ENCODE data around the gene CROCC2. TPM values are rescaled to one million over a fixed set of nuclear protein-coding genes. Genes with fewer than 3 reads are reported as not detected.

CROCC2 gene
- total and polyA plus RNA-seq, 7 donors, result under 0.01 to 0.09 TPM; not detected in 5

- TF ChIP-seq, protein P1, sequence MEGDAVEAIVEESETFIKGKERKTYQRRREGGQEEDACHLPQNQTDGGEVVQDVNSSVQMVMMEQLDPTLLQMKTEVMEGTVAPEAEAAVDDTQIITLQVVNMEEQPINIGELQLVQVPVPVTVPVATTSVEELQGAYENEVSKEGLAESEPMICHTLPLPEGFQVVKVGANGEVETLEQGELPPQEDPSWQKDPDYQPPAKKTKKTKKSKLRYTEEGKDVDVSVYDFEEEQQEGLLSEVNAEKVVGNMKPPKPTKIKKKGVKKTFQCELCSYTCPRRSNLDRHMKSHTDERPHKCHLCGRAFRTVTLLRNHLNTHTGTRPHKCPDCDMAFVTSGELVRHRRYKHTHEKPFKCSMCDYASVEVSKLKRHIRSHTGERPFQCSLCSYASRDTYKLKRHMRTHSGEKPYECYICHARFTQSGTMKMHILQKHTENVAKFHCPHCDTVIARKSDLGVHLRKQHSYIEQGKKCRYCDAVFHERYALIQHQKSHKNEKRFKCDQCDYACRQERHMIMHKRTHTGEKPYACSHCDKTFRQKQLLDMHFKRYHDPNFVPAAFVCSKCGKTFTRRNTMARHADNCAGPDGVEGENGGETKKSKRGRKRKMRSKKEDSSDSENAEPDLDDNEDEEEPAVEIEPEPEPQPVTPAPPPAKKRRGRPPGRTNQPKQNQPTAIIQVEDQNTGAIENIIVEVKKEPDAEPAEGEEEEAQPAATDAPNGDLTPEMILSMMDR (IDR thresholded peaks at IDR 0.05), result no peak
- TF ChIP-seq POLR2AphosphoS5 (IDR thresholded peaks at IDR 0.05) (no peak), POLR2A (IDR thresholded peaks at IDR 0.05) (no peak), EP300 (IDR thresholded peaks at IDR 0.05) (no peak)
- no peaks in the 10 kb centered on the region for H3K9me3 ChIP-seq
- no peaks in the 10 kb centered on the region for H3K4me1 ChIP-seq
- H3K36me3 ChIP-seq, result no peaks in the 10 kb centered on the region
- DNase-seq, result no peak
- H3K27me3 ChIP-seq, result peaks cover 0 to 4% (median 0%) of the 10 kb centered on the region in 3 donors
- H3K27ac ChIP-seq, result no peak overlapping the region
- intact Hi-C loops (cut with DNase I), result no loop called here
- H3K4me3 ChIP-seq, result no peak overlapping the region
- 88 to 91% methylated on average over 21 of the region's 21 CpGs for WGBS, 2 donors
Observed at GRCh38 chr2:240873098-240873788, 32.9 kb upstream of the CROCC2 start.

DNA sequence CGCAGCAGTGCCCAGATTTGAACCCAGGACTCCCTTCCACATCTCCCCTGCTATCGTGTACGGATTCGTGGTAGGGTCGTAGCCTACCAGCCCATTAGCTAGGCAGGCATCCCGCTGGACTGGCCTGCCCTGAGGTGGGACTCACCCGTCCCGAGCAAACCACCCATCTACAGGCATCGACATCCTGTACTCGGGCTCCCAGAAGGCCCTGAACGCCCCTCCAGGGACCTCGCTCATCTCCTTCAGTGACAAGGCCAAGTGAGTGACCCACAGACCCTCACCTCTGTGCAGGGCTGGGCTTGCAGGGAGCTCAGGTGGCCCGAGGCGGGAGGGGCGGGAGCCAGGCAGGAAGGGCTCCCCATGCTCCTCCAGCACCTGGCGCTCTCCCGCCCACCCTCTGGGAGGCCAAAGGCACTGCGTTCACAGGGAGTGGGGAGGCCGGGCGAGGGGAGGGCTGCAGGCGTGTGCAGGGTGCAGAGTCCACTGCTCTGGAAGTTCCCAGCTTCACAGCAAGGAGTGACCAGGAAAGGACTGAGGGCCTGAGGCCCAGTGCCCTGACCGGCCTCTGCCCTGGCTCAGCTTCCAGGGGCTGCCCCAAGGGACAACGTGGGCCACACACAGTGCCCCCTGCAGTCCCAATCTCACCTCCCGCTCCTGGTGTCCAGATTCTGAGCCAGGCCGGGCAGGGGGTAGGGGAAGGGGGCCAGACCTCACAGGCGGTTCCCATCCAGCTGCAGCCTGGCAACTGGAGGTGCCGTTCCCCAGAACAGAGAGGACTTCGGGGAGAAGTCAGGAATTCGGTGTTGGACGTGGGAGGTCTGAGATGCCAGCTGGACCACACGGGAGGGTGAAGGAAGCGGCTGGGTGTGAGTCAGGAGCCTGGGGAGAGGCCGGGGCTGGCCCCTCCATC is 32.1 kb upstream of the CROCC2 start:
- no peaks in the 10 kb centered on the region for H3K9me3 ChIP-seq
- DNase-seq, result no peak
- no peak for TF ChIP-seq POLR2AphosphoS5 (IDR thresholded peaks at IDR 0.05)
- no peak for TF ChIP-seq EP300 (IDR thresholded peaks at IDR 0.05)
- TF ChIP-seq POLR2A (IDR thresholded peaks at IDR 0.05), result no peak
- TF ChIP-seq, protein P1 (IDR thresholded peaks at IDR 0.05), result no peak
- no peaks in the 10 kb centered on the region for H3K36me3 ChIP-seq
- intact Hi-C loops (cut with DNase I), result no loop called here
- H3K4me1 ChIP-seq, result no peaks in the 10 kb centered on the region
- peaks cover 0 to 4% (median 0%) of the 10 kb centered on the region in 3 donors for H3K27me3 ChIP-seq
- no peak overlapping the region for H3K4me3 ChIP-seq
- WGBS, 2 donors, result 43 to 75% methylated on average over 33 of the region's 33 CpGs
- no peak overlapping the region for H3K27ac ChIP-seq

GRCh38 chr2:240874715-240875227 is 31.4 kb upstream of the CROCC2 start:
- Histone ChIP-seq H3K4me1 (no peaks in the 10 kb centered on the region), H3K9me3 (no peaks in the 10 kb centered on the region), H3K27me3 (peaks cover 0 to 4% (median 0%) of the 10 kb centered on the region in 3 donors), H3K27ac (no peak overlapping the region), H3K4me3 (no peak overlapping the region), H3K36me3 (no peaks in the 10 kb centered on the region)
- intact Hi-C loops (cut with DNase I), result no loop called here
- no peak for DNase-seq
- 49 to 78% methylated on average over 12 of the region's 12 CpGs for WGBS, 2 donors
- TF ChIP-seq POLR2AphosphoS5 (IDR thresholded peaks at IDR 0.05) (no peak), POLR2A (IDR thresholded peaks at IDR 0.05) (no peak), EP300 (IDR thresholded peaks at IDR 0.05) (no peak)
- TF ChIP-seq, protein P1 (IDR thresholded peaks at IDR 0.05), result no peak

GRCh38 chr2:240875228-240876034 is 30.7 kb upstream of the CROCC2 start:
- 85 to 93% methylated on average over 22 of the region's 22 CpGs for WGBS, 2 donors
- TF ChIP-seq EP300 (IDR thresholded peaks at IDR 0.05) (no peak), POLR2A (IDR thresholded peaks at IDR 0.05) (no peak), POLR2AphosphoS5 (IDR thresholded peaks at IDR 0.05) (no peak)
- TF ChIP-seq, protein P1 (IDR thresholded peaks at IDR 0.05), result no peak
- Histone ChIP-seq H3K9me3 (no peaks in the 10 kb centered on the region), H3K27ac (no peak overlapping the region), H3K4me3 (no peak overlapping the region), H3K27me3 (no peaks in the 10 kb centered on the region), H3K36me3 (no peaks in the 10 kb centered on the region), H3K4me1 (no peaks in the 10 kb centered on the region)
- no peak for DNase-seq
- intact Hi-C loops (cut with DNase I), result no loop called here

Measured in sigmoid colon (tissue), 7 donors.